Activated CD8-positive, alpha-beta memory T cell treated with anti-CD3 and anti-CD28 coated beads for 4 hours (primary cell): Measurements from ENCODE around the gene COQ8A.

Source experiments
- DNase-seq, 2 donors: peaks; one replicate each; pipeline ENCODE4 v3.0.0-alpha.2; 2020; ENCODE audit warnings: low read depth in 2 of 2

COQ8A gene

DNA sequence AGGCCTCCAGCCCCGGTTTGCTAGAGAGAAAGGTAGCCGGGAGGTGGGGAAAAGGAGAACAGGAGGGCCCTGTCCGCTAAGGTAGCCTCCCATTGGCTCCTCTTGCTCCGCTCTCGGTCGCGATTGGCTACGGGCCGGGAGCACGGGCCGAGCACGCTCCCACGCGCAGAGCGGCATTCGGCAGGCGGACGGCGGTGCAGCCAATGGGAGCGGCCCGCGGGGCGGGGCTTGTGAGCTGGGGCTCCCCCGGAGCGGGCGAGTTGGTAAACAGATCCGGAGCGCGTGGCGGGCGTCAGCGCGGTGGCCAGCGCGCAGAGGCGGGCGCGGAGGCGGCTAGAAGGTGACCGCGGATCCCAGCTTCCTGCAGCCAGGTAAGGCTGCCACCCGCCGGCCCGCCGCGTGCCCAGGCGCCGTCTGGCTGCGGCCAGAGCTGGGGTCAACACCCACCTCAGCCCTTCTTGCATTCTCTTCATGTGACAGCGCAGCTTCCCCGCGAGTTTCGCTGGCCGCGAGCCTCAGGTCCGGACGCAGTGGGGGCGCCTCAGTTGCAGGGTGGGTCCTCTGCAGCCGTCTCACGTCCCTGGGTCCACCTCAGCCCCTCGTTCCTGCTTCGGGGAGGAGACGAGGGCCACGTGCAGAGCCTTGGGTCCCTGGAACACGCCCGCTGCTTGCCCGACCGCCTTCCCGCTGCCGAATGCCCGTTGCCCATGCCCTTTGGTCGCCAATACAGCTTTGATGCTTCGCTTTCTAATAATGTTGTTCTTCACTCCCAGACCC, at the start of gene COQ8A:
Gene COQ8A (plus strand): TSS at position 266 of the 777 bp plus-strand sequence. CDS start 21,092 bp downstream, outside the sequence.
- DNase-seq = peak; percentile 95 to 98

- no peak for DNase-seq
These were observed 49.6 kb upstream of the COQ8A start for GRCh38 chr1:226890331-226891108.

DNA sequence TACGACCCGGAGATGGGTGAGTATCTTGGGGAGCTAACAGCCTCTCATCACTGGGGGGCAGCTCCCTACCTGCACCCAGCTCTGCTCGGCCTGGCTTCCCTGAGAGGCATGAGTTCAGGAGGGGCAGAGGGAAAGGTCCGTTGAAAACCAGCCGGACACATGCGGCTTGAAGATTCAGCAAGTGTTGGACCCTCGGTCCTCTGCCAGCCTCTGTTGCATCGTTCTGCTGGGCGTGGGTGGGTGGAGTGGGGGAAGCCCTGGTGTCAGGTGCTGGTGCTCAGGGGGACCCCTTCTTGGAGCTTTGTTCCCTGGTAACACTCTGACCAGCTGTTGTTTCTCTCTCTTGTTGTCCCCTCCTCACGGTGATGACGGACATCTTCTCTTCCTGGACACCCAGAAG, 48.7 kb upstream of the COQ8A start:
- DNase-seq = no peak

GRCh38 chr1:226891846-226892523, 48.1 kb upstream of the COQ8A start:
- no peak for DNase-seq

- DNase-seq = no peak
These were observed 47.6 kb upstream of the COQ8A start for GRCh38 chr1:226892524-226892875.

DNA sequence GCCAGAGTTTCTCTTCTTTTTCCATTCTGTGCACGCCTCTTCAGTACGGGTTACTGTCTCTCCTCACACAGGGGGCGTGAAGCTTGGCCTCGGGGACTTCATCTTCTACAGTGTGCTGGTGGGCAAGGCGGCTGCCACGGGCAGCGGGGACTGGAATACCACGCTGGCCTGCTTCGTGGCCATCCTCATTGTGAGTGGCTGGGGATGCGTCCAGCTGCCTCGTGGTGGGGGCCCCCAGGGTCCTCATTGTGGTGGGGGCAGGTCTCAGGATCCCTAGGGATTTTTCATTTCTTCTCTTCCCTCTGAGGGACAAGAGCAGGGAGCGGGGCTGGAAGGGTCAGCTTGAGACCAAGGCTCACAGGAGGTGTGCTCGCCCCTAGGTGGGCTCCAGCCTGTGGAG, 46.2 kb upstream of the COQ8A start:
- DNase-seq = no peak

DNA sequence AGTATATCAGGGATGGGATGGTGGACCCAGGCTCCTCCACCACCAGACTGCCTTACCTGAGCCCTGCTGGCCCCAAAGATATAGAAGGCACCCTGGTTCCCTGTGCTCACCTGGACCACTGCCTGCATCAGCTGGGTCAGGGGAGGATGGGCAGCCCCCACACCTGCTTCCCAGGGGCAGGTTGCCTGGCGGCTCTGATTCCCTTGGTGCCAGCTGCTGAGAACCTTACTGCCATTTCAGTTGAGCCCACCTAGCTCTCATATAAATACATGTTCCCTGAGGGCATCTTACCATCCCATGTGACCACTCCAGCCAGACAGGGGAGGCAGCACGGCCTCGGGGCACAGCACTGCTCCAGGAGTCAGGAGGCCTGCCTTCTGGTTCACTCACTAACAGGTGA, 45.3 kb upstream of the COQ8A start:
- DNase-seq = no peak

GRCh38 chr1:226895644-226896043, 44.5 kb upstream of the COQ8A start:
- no peak for DNase-seq

DNA sequence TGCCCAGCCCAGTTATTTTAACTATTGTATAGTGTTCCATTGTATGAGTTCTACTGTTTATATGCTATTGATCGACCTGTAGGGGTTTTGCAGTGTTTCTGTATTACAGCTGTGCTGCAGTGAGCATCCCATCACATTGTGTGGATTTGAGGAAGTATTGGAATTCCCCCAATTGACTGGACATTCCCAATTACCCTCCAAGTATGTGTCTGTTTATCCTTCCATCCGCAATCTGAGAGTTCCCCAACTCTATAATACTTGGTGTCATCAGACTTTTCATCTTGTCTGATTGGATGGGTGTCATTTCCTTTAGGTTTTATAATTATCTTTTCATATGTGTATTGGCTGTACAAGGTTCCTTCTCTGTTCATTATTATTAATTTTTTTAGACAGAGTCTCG, 41.8 kb upstream of the COQ8A start:
- no peak for DNase-seq

DNA sequence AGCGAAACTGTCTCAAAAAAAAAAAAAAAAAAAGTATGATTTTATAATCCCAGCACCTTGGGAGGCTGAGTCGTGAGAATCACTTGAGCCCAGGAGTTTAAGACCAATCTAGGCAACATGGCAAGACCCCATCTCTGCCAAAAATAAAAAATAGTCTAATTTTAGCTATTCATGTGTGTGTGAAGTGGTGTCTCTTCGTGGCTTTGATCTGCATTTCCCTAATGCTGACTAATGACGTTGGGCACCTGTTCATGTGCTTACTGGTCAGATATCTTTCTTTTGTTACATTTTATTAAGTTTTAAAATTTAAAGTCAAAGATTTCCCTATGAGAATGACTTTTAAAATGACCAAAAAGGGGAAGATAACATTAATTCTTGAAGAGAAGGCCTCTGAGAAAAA, 38.7 kb upstream of the COQ8A start:
- no peak for DNase-seq

GRCh38 chr1:226902601-226903000, 37.5 kb upstream of the COQ8A start:
- DNase-seq = no peak

GRCh38 chr1:226903819-226904716, 36.0 kb upstream of the COQ8A start:
- DNase-seq = no peak

- no peak for DNase-seq
These were observed 35.3 kb upstream of the COQ8A start for GRCh38 chr1:226904772-226905171.

GRCh38 chr1:226908419-226908818, 31.7 kb upstream of the COQ8A start:
- DNase-seq = no peak

GRCh38 chr1:226908913-226909312, 31.2 kb upstream of the COQ8A start:
- DNase-seq = no peak

- DNase-seq = peak; percentile 14
These were observed 27.4 kb upstream of the COQ8A start for GRCh38 chr1:226912587-226913176.

GRCh38 chr1:226915672-226915995, 24.5 kb upstream of the COQ8A start:
- no peak for DNase-seq

DNA sequence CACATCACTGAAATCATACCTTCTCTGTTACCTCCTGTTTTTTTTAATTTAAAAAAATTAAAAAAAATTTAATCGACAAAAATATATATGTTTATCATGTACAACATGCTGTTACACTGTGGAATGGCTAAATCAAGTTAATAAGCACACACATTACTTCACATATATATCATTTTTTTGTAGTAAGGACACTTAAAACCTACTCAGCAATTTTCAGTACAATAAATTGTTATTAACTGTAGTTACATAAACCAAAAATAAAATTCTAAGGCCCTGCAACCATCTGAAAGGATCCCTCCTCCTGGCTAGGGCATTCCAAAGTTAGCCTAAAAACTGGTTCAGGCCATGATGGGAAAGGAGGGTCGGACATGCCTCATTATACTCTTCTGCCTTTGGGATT, 23.6 kb upstream of the COQ8A start:
- no peak for DNase-seq

DNA sequence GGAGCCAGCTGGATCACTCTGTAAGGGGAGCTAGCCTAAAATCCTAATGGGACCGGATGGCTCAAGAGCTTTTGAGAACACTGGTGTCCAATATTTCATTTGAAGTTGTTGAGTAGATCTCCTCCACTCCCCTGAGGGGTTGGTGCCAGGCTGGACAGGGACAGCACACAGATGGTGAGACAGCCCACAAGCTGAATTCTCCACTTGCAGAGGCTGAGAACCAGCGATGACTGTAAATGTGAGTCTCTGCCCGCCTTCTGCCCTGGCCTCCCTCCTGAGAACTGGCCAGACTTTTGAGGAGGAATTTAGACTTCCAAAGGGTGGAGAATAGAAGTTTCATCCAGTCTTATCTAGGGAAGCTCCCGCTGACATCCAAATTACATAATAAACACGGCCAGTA, 20.5 kb upstream of the COQ8A start:
- no peak for DNase-seq

GRCh38 chr1:226919995-226920394, 20.1 kb upstream of the COQ8A start:
- DNase-seq = no peak

GRCh38 chr1:226920446-226920894, 19.6 kb upstream of the COQ8A start:
- DNase-seq = no peak
